Measurements from ENCODE around the gene FBXO41.
A peak's percentile ranks its signal among the peaks of the same experiment; 100 is the strongest.

The FBXO41 gene, protein sequence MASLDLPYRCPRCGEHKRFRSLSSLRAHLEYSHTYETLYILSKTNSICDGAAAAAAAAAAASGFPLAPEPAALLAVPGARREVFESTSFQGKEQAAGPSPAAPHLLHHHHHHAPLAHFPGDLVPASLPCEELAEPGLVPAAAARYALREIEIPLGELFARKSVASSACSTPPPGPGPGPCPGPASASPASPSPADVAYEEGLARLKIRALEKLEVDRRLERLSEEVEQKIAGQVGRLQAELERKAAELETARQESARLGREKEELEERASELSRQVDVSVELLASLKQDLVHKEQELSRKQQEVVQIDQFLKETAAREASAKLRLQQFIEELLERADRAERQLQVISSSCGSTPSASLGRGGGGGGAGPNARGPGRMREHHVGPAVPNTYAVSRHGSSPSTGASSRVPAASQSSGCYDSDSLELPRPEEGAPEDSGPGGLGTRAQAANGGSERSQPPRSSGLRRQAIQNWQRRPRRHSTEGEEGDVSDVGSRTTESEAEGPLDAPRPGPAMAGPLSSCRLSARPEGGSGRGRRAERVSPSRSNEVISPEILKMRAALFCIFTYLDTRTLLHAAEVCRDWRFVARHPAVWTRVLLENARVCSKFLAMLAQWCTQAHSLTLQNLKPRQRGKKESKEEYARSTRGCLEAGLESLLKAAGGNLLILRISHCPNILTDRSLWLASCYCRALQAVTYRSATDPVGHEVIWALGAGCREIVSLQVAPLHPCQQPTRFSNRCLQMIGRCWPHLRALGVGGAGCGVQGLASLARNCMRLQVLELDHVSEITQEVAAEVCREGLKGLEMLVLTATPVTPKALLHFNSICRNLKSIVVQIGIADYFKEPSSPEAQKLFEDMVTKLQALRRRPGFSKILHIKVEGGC

DNA sequence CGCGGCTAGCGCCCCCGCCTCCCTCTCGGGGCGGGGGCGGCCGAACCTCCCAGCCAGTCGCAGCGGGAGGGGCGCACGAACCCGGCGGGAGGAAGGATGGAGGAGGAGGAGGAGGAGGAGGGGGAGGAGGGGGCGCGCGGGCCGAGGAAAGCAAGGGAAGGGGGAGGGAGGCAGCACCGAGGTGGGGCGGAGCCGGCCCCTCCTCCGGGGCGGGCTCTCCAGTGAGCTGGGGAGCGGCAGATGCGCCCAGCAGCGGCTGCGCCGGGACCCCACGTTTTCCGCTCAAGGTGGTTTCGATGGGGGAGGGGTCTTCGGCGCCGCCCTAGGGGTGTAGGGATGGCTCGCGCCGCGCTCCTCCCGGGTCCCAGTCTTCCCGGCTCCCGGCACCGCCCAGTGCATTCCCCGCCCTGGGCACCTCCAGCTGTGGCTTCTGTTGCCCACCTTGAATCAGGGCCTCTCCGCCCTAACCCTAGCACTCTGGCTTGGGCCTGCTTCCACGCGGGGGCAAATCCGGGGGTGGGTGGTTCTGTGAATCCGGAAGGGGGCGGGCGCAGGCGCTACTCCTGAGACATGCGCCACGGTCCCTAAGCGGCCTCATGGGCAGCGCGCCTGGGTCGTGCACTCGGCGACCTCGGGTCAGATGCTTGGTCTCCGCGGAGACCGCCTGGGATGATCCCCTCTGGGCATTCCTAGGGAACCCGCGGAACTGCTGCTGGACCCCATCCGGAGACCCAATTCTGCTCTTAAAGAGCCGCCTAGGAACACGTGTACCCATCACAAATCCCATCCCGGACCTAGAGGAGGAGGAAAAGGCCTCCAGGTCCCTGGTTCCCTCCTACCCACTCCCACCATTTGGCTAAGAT is at the start of gene FBXO41:
Gene FBXO41 (minus strand): TSS at position 183 of the 863 bp plus-strand sequence. CDS start 14,848 bp downstream, outside the sequence.
- peak; percentile 72 for DNase-seq (ENCODE audit: low spot score)

DNA sequence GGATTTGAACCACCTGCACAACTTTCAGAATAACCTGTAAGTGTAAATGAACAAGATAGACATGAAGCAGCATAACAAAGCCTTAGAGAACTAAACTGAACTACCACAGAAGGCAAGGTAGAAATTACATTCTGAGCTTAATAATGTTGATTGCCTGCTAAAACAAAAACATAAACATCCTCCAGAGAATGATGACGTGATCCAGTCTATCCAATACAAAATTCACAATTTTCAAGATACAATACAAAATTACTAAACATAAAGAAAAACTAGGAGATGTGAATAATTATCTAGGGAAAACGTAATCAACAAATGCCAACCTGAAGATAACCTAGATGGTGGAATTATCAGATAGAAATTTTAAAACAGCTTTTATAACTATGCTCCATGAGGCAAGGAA is 49.8 kb upstream of the FBXO41 start:
- DNase-seq (ENCODE audit: low spot score), result no peak

DNA sequence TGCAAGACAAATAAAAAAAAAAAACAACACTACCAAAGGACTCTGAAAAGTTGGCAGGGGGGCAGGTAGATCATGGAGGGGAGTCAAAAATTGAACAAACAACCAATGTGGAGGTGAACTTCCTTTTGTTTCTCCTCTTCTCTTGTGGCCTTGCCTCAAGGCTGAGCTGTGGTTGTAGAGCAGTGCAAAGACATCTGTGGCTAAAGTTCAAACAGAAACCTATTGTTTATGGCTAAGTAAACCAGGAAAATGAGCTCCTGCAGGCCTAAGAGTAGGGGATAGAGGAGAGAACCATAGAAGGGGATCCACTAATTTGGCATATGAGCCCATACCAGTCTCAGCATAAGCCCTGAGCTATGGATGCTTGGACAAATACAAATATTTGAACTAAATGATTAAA is 49.3 kb upstream of the FBXO41 start:
- no peak for DNase-seq (ENCODE audit: low spot score)

DNA sequence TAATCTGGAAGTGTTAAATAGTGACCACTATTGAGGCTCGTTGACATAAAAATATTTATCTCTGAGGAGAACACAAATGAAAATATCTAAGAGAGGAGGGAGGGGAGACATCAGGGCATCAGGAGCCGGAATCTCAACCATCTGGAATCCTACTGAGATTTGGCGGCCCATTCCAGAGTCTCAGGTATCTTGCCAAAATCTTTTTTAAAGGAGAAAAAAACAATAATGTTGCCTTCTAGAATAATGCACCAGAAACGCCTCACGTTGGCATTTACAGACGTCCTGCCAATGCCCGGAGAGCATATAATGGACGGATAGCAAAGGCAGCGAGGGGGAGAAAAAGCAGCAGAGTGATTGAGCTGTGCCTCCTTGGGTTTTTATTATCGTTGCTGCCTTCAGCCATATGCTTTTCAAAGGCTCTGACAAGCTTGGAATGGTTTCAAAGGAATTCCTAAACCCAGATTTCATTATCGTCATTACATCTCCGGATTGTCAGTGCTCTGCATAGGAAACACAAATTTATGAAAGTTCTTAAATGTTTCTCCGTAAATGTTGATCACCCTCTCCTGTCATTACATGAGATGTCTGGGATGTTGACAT is 39.9 kb upstream of the FBXO41 start:
- DNase-seq (ENCODE audit: low spot score), result no peak

DNA sequence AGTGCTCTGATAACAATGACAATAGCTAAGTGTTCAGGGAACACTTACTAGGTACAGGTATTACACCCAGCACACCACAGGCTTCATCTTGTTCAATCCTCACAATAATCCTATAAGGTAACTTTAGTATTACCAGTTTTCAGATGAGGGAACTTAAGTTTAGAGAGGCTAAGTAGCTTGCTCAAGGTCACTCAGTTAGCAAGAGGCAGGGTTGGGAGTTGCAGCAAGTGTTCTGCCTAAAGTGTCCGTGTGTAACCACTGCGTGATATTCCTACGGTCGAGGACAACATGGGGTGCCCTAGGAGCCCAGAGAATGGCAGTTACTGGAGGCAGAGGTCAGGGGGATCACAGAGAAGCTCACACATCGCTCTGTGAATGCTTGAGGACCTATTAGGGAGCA is 39.3 kb upstream of the FBXO41 start:
- DNase-seq (ENCODE audit: low spot score), result no peak

DNA sequence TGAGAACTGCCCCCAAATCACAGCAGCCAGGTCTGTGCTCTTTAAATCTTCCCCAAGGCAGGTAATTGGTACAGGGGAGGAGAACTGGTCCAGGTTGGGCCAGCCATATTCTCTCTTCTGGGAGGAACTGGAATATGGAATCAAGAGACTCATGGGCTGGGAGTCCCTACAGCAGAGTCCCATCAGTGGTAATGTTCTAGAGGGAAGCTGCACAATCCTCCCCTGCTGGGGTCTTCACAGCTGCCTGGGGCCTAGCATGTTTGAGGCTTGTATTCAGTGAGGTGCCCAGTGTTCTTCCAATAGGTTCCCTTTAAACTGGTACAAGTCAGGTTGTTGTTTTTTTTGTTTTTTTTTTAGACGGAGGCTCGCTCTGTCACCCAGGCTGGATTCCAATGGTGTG is 30.2 kb upstream of the FBXO41 start:
- no peak for DNase-seq (ENCODE audit: low spot score)

DNA sequence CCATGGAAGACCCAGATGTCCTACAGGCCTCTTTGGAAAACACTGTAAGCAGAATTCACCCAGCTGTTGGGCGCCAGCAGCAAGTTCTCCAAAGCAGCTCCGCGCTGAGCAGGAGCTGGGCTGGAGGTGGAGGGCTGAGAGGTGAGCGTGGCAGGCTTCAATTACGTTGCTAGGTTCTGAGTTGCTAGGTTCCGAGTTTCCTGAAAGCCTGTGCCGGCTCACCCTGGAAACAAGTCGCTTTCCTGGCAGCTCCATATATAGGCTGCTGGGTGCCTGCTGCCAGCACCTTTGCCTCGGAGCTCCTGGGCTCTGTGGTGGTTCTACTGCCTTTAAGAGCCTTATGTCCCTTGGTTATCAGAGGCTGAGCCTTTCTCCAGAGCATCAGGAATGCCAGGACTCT is 23.4 kb upstream of the FBXO41 start:
- DNase-seq (ENCODE audit: low spot score), result no peak

DNA sequence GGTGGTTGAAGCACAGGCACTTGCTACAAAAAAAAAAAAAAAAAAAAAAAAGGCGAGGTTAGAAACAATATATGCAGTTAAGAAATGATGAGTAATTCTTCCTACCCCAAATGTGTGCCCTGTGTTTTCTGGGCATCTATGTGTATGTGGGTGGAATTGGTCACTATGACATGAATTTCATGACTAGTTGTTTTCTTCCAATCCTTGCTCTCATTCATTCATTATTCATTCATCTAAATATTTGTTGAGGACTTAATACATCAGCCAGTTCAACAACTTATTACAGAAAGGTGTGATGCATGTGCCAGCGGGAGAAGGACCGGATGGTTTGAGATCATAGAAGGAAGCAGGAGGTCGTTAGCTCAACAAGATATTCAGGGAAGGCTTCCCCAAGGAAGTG is 17.4 kb upstream of the FBXO41 start:
- no peak for DNase-seq (ENCODE audit: low spot score)

DNA sequence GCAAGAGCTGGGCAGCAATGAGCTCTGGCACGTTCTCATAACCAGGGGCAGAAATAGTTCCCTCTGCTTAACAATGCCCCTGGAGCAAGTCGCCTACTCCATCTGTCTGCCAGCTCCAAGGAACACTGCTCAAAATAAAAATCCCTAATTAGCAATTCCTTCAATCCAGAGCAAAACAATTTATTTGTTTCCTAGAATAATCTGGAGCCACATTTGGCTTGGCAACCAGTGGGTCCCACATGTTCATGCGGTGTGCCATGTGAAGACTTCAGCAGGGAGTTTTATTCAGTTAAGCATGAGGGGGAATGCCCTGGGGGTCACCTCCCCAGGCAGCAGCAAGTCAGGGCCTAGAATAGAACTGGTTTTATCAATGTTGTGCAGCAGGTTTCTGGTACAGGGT is 16.6 kb upstream of the FBXO41 start:
- no peak for DNase-seq (ENCODE audit: low spot score)

DNA sequence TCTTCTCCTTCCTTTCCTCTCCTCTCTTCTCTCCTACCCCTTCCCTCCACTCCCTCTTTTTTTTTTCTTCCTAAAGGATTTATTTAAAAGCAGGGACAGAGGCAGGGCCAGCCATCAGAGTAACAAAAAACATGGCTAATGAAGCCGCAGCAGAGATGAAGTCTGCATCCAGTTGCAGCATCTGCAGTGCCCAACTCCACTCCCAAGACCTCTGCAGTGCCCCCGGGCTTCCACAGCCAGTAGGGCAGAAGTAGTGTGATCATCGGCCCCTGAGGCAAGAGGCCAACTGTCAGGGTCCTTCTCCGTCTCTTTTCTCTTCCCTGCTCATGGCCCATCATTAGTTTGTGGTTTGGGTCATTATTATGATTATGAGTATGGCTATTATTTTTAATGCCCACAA is 13.3 kb upstream of the FBXO41 start:
- no peak for DNase-seq (ENCODE audit: low spot score)

DNA sequence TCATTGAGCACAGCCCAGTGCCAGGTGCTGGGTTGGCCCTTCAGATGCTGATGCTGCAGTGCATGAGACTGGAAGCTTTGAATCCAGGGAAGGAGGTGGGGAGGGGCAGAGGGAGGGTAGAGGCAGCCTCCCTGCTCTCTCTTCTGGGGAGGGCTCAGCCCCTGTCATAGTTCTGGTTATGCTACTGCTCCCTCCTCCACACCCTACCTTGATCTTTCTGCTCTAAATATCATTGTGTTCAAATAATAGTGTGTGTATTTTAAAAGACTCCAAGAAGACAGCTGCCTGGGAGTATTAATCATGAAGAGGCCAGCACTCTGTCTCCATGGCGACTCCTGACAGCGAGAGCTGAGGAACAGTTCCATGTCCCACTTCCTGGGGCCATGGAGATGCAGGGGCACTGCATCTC is 12.9 kb upstream of the FBXO41 start:
- DNase-seq (ENCODE audit: low spot score), result no peak

DNA sequence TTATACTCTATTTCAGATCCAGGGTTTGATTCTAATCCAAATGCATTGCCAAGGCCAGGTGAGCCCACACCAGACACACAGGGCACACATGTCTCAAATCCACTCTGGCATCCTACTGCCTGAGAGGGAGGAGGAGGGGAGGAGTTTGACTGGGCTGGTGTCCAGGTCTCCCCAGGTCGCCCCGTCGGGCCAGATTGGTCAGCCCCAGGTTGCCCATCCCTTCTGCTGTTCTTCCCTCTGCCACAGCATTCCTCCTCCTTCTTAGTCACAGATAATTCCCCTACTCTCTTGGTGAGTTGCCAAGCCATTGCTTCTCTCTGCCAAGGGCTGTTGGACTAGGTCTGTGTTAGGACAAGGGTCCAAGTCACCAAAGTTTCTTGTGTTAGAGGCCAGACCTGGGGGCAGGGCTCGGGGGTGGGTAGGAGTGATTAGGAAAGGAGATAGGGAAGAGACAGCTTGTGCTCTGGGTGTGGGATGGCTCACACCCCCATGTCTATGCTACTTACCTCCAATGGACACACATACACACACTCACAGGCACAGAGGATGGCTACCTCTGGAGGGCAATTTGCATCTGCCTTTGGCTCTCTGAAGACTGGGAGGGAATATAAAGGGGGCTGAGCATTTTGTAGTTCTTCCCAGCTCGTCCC is 11.6 kb upstream of the FBXO41 start:
- DNase-seq (ENCODE audit: low spot score), result no peak

DNA sequence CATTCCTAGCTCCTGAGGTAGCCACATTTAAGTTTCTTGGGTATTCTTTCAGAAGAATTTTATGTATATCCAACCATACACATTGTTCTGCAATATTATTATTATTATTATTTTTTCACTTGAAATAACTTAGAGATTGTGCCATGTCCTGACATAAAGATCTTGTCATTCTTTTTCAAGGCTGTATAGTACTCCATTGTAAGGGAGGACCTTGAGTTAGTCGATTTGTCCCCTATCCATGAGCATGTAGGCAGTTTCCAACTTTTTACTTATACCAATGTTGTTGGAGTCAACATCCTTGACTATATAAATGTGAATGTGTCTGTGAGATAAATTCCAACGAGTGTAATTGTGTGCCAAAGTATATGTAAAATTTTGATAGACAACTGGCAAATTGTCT is 10.0 kb upstream of the FBXO41 start:
- DNase-seq (ENCODE audit: low spot score), result no peak

DNA sequence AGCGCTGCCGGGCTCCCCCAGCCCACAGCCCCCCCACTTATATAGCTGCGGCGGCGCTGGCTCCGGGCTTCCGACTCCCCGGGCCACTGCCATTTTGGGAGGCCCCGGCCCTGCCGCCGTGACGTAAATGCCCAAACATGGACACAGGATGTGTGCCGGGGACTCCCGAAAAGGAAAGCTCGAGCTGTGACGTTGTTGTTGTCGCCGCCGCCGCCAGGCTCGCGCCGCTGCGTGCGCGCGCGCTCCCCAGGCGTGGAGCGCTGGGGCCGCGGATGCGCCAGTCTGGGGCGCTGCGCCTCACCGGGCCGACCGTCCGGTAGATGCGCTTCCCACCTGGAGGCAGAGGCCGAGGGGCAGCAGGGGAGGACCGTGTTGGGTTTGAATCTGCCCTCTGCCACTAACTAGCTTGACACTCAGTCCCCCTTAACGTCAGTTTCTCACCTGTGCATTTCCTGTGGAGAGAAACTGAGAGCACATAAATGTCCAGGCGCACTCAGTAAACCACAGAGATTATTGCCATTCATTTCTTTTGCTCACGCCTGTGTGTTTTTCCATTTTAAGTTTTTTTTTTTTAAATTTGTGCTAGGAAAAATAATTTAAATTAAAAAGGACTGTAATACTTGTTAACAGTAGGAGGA is 9.4 kb upstream of the FBXO41 start, which contains the start of gene EGR4:
Gene EGR4 (minus strand): TSS at position 15 of the 638 bp plus-strand sequence. CDS start 231 bp downstream, outside the sequence.
- peak; percentile 92 for DNase-seq (ENCODE audit: low spot score)

DNA sequence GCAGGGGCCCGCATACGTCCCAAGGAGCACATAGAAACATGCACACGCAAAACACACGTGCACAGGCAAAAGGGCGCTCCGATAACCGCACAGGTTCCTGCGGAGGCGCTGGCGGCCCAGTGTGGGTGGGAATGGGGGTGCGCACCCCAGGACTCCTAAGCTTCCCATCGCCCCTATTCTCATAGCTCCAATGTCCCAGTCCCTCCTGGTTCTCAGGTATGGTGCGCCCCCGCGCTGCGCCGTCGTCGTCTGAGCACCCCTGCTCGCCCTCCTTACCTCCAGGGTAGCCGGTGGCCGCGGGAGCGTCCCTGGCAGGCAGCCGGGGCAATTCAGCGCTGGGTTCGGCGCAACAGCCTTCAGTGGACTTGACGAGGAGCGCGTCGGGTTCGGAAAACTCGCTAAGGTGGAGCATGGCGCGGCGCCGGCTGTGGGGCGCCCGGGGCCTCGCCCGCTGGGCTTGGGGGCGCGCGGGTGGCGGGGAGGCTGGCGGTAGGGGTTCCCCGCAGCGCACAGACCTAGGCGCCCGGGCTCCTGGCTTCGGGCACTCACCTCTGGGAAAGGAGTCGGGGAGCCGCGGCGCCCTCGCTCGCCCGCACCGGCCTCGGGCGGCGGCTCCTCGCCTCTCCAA is 8.7 kb upstream of the FBXO41 start:
- DNase-seq (ENCODE audit: low spot score), result no peak

DNA sequence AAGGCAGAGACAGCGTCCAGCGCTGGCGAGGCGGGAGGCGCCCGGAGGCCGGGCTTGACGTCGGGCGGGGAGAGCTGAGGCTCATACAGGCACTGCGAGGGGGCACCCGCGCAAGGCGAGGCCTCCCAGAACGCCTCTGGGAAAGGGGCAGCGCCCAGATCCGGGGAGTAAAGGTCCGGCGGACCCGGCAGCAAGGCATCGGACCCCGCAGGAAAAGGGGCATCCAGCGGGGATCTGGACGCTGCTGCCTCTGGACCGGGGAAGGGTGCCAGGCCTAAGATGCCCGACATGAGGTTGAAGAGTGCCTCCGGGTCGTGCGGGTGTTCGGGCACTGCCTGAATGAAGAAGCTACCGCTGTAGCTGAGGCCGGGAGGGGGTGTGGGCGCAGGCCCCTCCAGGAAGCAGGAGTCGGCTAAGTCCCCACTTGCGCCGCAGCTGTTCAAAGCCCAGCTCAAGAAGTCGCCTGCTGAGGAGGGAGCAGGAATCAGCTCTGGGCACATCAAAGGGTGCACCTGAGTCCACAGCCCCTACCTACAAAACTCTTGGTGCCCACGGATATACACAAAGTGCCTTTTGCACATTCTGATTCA is 8.1 kb upstream of the FBXO41 start:
- no peak for DNase-seq (ENCODE audit: low spot score)

DNA sequence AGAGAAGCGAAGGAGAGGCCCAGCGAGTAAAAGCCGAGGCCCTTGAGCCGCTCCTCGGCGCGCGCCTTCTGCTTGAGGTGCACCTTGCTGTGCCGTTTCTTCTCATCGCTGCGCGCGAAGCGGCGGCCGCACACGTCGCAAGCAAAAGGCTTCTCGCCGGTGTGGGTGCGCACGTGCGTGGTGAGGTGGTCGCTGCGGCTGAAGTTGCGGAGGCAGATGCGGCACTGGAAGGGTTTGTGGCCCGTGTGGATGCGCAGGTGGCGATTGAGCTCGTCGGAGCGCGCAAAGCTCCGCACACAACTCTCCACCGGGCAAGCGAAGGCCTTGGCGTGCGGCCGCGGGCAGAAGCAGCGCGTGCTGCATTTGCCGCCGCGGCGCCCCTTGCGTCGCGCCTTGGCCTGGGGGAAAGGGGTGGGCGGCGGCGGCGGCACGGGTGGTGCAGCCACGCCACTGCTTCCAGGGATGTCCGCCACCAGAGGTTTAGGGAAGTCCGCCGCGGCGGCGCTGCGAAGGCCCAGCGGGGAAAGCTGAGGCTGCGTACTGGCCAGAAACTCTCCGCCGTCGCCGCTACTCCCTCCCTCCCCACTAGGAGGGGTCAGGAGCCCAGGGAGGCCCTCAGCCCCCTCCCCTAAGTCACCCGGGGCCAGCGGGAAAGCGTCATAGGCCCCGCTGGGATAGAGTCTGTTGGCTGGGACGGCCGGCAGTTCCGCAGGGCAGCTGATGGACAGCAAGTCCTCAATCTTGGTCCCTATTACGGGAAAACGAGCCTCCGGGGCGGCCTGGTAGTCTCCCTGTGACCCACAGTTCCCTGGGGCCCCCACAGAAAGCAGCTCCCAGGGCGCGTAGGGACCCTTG is 7.4 kb upstream of the FBXO41 start:
- DNase-seq (ENCODE audit: low spot score), result peak; percentile 33

DNA sequence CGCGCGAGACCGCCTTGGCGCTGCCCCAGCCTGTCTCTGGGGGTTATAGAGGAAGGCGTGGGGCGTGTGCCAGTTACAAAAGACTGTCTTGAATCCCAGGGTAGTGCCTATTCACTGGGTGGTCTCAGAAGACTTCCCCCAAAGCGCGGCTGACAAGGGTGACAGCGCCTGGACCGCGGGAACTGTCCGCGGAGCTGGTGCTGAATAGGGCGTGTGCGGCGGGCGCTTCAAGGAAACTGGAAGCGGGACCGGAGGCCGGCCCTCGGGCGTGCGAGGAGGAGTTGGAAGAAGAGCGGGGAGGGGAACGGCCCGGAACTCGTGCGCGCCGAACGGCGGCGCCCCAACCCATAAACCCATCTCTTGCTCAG is 6.8 kb upstream of the FBXO41 start:
- peak; percentile 83 for DNase-seq (ENCODE audit: low spot score)

Data from AG08396 (cell line).